GM23338 (cell line): ENCODE data around the gene RPL7A. TPM values are rescaled to one million over a fixed set of nuclear protein-coding genes. Genes with fewer than 3 reads are reported as not detected.

Experiments
- ATAC-seq: fragments of 200-7000 bp; cut with Tn5 transposase; 3 replicates; pipeline ENCODE4 v1.9.1; 2020
- DNase-seq: peaks from one replicate; pipeline ENCODE4 v3.0.0-alpha.2; 2015; ENCODE audit warnings: low spot score
- H2AFZ ChIP-seq: fragments of 200-600 bp; sonication (generic); 2 replicates; pipeline ENCODE4 v1.8.0; 2016; ENCODE audit warnings: antibody characterized with exemption, mild to moderate bottlenecking, moderate library complexity
- H3F3A ChIP-seq: fragments of 200-600 bp; sonication (generic); replicated peaks from 2 replicates; pipeline ENCODE4 v1.8.0; 2017; ENCODE audit warnings: antibody characterized with exemption, mixed run types, low read depth
- H3K27ac ChIP-seq: fragments of 200-600 bp; sonication (generic); 2 replicates; pipeline ENCODE4 v1.6.1; 2016; ENCODE audit warnings: low read depth
- H3K27me3 ChIP-seq: fragments of 200-600 bp; sonication (generic); 2 replicates; pipeline ENCODE4 v1.8.0; 2016; ENCODE audit warnings: mild to moderate bottlenecking, mixed run types, moderate library complexity; ENCODE audit not compliant: insufficient read depth
- H3K36me3 ChIP-seq: fragments of 200-600 bp; sonication (generic); 2 replicates; pipeline ENCODE4 v1.8.0; 2016; ENCODE audit warnings: mild to moderate bottlenecking; ENCODE audit not compliant: insufficient read depth
- H3K4me1 ChIP-seq: fragments of 200-600 bp; sonication (generic); 2 replicates; pipeline ENCODE4 v1.8.0; 2016; ENCODE audit warnings: mild to moderate bottlenecking, moderate library complexity; ENCODE audit not compliant: insufficient read depth
- H3K4me2 ChIP-seq: fragments of 200-600 bp; sonication (generic); 2 replicates; pipeline ENCODE4 v1.7.1; 2017; ENCODE audit warnings: mixed run types
- H3K4me3 ChIP-seq: fragments of 200-600 bp; sonication (generic); 2 replicates; pipeline ENCODE4 v1.6.1; 2016; ENCODE audit warnings: mixed run types
- H3K79me2 ChIP-seq: fragments of 200-600 bp; sonication (generic); replicated peaks from 2 replicates; pipeline ENCODE4 v1.8.0; 2017; ENCODE audit warnings: mild to moderate bottlenecking; ENCODE audit not compliant: insufficient read depth
- H3K9me2 ChIP-seq: fragments of 200-600 bp; sonication (generic); 2 replicates; pipeline ENCODE4 v1.8.0; 2017; ENCODE audit not compliant: insufficient read depth
- H4K20me1 ChIP-seq: fragments of 200-600 bp; sonication (generic); replicated peaks from 2 replicates; pipeline ENCODE4 v1.8.0; 2017; ENCODE audit warnings: mild to moderate bottlenecking; ENCODE audit not compliant: insufficient read depth
- H3K27ac Mint-ChIP-seq: 2 replicates; pipeline ENCODE4 v1.8.0; 2020; ENCODE audit warnings: inconsistent platforms, mild to moderate bottlenecking, moderate library complexity, mixed read lengths
- H3K27me3 Mint-ChIP-seq: 3 replicates; pipeline ENCODE4 v1.8.0; 2022; ENCODE audit warnings: low read depth, mild to moderate bottlenecking, moderate library complexity, mixed read lengths, inconsistent platforms; ENCODE audit not compliant: insufficient read depth, poor library complexity
- H3K36me3 Mint-ChIP-seq: 3 replicates; pipeline ENCODE4 v1.8.0; 2021; ENCODE audit warnings: low read depth, mild to moderate bottlenecking, inconsistent platforms, moderate library complexity, mixed read lengths
- H3K4me1 Mint-ChIP-seq: 3 replicates; pipeline ENCODE4 v1.8.0; 2020; ENCODE audit warnings: mild to moderate bottlenecking, inconsistent platforms, mixed read lengths
- H3K4me3 Mint-ChIP-seq: 3 replicates; pipeline ENCODE4 v1.8.0; 2021; ENCODE audit warnings: moderate library complexity, mild to moderate bottlenecking, inconsistent platforms, mixed read lengths
- H3K9me3 Mint-ChIP-seq: 3 replicates; pipeline ENCODE4 v1.8.0; 2020; ENCODE audit warnings: moderate library complexity, mild to moderate bottlenecking, inconsistent platforms, mixed read lengths
- CREB1 ChIP-seq: fragments of 250-450 bp; sonication (Bioruptor Pico); IDR thresholded peaks from 2 replicates; pipeline ENCODE4 v1.5.0; 2020; ENCODE audit warnings: low read depth, mild to moderate bottlenecking, moderate library complexity
- EZH2 ChIP-seq: fragments of 200-600 bp; sonication (generic); IDR thresholded peaks from one replicate; pipeline ENCODE4 v1.8.0; 2017; ENCODE audit warnings: antibody characterized with exemption, mild to moderate bottlenecking, low read depth; ENCODE audit not compliant: unreplicated experiment
- EZH2phosphoT487 ChIP-seq: fragments of 200-600 bp; sonication (generic); IDR thresholded peaks from one replicate; pipeline ENCODE4 v1.8.1; 2018; ENCODE audit warnings: antibody characterized with exemption; ENCODE audit not compliant: unreplicated experiment
- JUNB ChIP-seq: IDR thresholded peaks from one replicate; pipeline ENCODE4 v1.6.1; 2016; ENCODE audit warnings: antibody characterized with exemption; ENCODE audit not compliant: unreplicated experiment
- NANOG ChIP-seq: IDR thresholded peaks from 2 replicates; pipeline ENCODE4 v1.6.1; 2016; ENCODE audit warnings: antibody characterized with exemption, borderline replicate concordance
- POLR2AphosphoS5 ChIP-seq: IDR thresholded peaks from 2 replicates; pipeline ENCODE4 v1.6.1; 2016; ENCODE audit warnings: antibody characterized with exemption, low read depth
- STAT1 ChIP-seq: IDR thresholded peaks from one replicate; pipeline ENCODE4 v1.6.1; 2016; ENCODE audit warnings: antibody characterized with exemption; ENCODE audit not compliant: unreplicated experiment
- ZNF114 ChIP-seq: fragments of 250-450 bp; sonication (Bioruptor Pico); IDR thresholded peaks from 2 replicates; pipeline ENCODE4 v1.5.0; 2020; ENCODE audit warnings: mild to moderate bottlenecking, moderate library complexity
- ZNF331 ChIP-seq: fragments of 250-450 bp; sonication (Bioruptor Pico); IDR thresholded peaks from 2 replicates; pipeline ENCODE4 v1.5.0; 2020; ENCODE audit warnings: low read depth, mild to moderate bottlenecking, moderate library complexity
- polyA plus RNA-seq: library from polyadenylated mRNA; unstranded; fragments of >200 nt; fragmentation: Nextera tagmentation; extraction: Ambion mirVana; gene quantifications from 2 replicates; pipeline ENCODE4 v1.2.1, GENCODE V29; 2016
- total RNA-seq: library from RNA; depleted of rRNA; stranded (reverse); fragments of >200 nt; shearing (Covaris generic); gene quantifications from 2 replicates; pipeline ENCODE4 v1.2.3, GENCODE V29; 2014
- TF ChIP-seq, protein P1 (sequence below): IDR thresholded peaks from 2 replicates; pipeline ENCODE4 v1.6.1; 2016; ENCODE audit warnings: antibody characterized with exemption
- TF ChIP-seq, protein P2 (sequence below): fragments of 250-450 bp; sonication (Bioruptor Pico); IDR thresholded peaks from 2 replicates; pipeline ENCODE4 v1.5.0; 2020; ENCODE audit warnings: mild to moderate bottlenecking, moderate library complexity
- TF ChIP-seq, protein P3 (sequence below): IDR thresholded peaks from one replicate; pipeline ENCODE4 v1.6.1; 2018; ENCODE audit warnings: antibody characterized with exemption; ENCODE audit not compliant: unreplicated experiment

RPL7A gene
- total and polyA plus RNA-seq, 2 experiments from 2014 or later: 1,644 to 2,020 TPM

DNA sequence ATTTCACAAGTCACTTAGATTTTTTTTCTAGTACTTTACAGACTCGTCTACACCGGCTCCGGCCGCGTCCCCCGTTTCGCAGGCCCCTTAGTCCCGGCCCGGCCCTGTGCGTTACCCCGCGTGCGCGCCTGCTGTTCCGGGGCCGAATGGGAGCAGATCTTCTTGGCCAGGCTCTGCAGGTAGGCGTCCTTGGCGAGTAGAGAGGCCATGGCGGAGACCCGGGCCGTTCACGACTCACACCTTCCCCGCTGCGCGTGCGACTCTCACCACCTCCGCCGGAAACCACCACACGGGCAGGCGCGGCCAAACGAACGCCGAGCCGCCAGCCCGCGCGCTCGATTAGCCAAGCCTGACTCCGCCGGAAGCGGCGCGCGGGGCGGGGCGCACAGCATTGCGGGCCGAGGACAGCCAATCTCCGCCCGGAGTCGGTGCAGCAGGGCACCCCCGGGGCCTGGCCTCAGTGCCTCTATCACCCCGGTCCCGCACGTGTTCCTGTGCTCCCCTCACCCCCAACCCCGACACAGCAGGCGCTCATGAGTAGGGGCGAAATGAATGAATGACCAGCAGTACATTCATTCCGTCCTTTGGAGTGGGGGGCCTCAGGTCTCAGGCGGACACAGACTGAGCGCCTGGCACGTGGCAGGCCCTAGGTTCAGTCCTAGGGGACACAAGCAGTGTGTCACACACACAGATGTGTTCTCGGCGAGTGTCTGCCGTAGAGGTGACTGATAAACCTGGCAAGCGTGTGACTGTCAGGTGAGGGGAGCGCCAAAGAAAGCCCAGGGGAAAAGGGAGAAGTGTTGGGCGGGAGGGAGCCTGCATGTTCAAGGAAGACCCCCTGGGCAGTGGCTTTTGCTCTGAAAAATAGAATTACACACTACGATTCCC lies 11.8 kb upstream of the RPL7A start, which contains the start of gene SURF6 (continued):
- TF ChIP-seq STAT1 (no peak), CREB1 (CRISPR knock-in tag) (peak; percentile 65), EZH2phosphoT487 (no peak)
- TF ChIP-seq, protein P1, sequence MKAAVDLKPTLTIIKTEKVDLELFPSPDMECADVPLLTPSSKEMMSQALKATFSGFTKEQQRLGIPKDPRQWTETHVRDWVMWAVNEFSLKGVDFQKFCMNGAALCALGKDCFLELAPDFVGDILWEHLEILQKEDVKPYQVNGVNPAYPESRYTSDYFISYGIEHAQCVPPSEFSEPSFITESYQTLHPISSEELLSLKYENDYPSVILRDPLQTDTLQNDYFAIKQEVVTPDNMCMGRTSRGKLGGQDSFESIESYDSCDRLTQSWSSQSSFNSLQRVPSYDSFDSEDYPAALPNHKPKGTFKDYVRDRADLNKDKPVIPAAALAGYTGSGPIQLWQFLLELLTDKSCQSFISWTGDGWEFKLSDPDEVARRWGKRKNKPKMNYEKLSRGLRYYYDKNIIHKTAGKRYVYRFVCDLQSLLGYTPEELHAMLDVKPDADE: peak; percentile 95

DNA sequence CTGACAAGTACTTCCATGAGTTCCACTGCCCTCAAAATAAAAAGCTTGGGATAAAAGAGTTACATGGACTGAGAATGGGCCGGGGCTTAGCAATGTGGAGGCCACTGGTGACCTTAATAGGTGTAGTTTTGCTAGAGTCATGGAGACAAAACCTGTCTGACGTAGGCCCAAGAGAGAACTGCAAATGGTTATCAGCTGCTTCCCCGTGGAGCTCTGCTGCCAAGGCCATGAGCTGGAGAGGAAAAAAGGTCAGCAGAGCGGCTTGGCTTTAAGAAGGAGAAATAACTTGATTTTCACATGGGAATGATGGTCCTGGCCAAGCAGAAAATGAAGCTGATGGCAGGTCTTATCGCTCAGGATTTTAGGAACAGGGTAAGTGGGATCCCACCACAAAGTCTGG lies 8.4 kb upstream of the RPL7A start:
- Histone ChIP-seq H3K4me3 (no peak overlapping the region), H3K79me2 (peaks cover 13% of the 10 kb centered on the region), H3K4me2 (no peak overlapping the region), H3K4me1 (peaks cover 5% of the 10 kb centered on the region), H3K27ac (no peak overlapping the region), H3K9me2 (no peaks in the 10 kb centered on the region), H3K27me3 (no peaks in the 10 kb centered on the region), H3F3A (peaks cover 36% of the 10 kb centered on the region), H3K36me3 (peaks cover 21% of the 10 kb centered on the region), H2AFZ (no peak overlapping the region), H4K20me1 (peaks cover 12% of the 10 kb centered on the region)
- ATAC-seq (no peak), DNase-seq (no peak)
- Mint-ChIP-seq H3K27me3 (peaks cover 16% of the 10 kb centered on the region), H3K27ac (no peak overlapping the region), H3K9me3 (peaks cover 4% of the 10 kb centered on the region; the same call in 1 of the 3 replicates), H3K4me1 (peaks cover 11% of the 10 kb centered on the region), H3K36me3 (peaks cover 69% of the 10 kb centered on the region), H3K4me3 (no peak overlapping the region; the same call in 2 of the 3 replicates)
- TF ChIP-seq, protein P2, sequence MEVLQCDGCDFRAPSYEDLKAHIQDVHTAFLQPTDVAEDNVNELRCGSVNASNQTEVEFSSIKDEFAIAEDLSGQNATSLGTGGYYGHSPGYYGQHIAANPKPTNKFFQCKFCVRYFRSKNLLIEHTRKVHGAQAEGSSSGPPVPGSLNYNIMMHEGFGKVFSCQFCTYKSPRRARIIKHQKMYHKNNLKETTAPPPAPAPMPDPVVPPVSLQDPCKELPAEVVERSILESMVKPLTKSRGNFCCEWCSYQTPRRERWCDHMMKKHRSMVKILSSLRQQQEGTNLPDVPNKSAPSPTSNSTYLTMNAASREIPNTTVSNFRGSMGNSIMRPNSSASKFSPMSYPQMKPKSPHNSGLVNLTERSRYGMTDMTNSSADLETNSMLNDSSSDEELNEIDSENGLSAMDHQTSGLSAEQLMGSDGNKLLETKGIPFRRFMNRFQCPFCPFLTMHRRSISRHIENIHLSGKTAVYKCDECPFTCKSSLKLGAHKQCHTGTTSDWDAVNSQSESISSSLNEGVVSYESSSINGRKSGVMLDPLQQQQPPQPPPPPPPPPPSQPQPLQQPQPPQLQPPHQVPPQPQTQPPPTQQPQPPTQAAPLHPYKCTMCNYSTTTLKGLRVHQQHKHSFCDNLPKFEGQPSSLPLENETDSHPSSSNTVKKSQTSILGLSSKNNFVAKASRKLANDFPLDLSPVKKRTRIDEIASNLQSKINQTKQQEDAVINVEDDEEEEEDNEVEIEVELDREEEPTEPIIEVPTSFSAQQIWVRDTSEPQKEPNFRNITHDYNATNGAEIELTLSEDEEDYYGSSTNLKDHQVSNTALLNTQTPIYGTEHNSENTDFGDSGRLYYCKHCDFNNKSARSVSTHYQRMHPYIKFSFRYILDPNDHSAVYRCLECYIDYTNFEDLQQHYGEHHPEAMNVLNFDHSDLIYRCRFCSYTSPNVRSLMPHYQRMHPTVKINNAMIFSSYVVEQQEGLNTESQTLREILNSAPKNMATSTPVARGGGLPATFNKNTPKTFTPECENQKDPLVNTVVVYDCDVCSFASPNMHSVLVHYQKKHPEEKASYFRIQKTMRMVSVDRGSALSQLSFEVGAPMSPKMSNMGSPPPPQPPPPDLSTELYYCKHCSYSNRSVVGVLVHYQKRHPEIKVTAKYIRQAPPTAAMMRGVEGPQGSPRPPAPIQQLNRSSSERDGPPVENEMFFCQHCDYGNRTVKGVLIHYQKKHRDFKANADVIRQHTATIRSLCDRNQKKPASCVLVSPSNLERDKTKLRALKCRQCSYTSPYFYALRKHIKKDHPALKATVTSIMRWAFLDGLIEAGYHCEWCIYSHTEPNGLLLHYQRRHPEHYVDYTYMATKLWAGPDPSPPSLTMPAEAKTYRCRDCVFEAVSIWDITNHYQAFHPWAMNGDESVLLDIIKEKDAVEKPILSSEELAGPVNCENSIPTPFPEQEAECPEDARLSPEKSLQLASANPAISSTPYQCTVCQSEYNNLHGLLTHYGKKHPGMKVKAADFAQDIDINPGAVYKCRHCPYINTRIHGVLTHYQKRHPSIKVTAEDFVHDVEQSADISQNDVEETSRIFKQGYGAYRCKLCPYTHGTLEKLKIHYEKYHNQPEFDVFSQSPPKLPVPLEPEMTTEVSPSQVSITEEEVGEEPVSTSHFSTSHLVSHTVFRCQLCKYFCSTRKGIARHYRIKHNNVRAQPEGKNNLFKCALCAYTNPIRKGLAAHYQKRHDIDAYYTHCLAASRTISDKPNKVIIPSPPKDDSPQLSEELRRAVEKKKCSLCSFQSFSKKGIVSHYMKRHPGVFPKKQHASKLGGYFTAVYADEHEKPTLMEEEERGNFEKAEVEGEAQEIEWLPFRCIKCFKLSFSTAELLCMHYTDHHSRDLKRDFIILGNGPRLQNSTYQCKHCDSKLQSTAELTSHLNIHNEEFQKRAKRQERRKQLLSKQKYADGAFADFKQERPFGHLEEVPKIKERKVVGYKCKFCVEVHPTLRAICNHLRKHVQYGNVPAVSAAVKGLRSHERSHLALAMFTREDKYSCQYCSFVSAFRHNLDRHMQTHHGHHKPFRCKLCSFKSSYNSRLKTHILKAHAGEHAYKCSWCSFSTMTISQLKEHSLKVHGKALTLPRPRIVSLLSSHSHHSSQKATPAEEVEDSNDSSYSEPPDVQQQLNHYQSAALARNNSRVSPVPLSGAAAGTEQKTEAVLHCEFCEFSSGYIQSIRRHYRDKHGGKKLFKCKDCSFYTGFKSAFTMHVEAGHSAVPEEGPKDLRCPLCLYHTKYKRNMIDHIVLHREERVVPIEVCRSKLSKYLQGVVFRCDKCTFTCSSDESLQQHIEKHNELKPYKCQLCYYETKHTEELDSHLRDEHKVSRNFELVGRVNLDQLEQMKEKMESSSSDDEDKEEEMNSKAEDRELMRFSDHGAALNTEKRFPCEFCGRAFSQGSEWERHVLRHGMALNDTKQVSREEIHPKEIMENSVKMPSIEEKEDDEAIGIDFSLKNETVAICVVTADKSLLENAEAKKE (CRISPR knock-in tag): no peak
- no peak for TF ChIP-seq EZH2phosphoT487
- no peak for TF ChIP-seq ZNF114 (CRISPR knock-in tag)
- TF ChIP-seq JUNB: no peak
- no peak for TF ChIP-seq NANOG
- TF ChIP-seq, protein P3, sequence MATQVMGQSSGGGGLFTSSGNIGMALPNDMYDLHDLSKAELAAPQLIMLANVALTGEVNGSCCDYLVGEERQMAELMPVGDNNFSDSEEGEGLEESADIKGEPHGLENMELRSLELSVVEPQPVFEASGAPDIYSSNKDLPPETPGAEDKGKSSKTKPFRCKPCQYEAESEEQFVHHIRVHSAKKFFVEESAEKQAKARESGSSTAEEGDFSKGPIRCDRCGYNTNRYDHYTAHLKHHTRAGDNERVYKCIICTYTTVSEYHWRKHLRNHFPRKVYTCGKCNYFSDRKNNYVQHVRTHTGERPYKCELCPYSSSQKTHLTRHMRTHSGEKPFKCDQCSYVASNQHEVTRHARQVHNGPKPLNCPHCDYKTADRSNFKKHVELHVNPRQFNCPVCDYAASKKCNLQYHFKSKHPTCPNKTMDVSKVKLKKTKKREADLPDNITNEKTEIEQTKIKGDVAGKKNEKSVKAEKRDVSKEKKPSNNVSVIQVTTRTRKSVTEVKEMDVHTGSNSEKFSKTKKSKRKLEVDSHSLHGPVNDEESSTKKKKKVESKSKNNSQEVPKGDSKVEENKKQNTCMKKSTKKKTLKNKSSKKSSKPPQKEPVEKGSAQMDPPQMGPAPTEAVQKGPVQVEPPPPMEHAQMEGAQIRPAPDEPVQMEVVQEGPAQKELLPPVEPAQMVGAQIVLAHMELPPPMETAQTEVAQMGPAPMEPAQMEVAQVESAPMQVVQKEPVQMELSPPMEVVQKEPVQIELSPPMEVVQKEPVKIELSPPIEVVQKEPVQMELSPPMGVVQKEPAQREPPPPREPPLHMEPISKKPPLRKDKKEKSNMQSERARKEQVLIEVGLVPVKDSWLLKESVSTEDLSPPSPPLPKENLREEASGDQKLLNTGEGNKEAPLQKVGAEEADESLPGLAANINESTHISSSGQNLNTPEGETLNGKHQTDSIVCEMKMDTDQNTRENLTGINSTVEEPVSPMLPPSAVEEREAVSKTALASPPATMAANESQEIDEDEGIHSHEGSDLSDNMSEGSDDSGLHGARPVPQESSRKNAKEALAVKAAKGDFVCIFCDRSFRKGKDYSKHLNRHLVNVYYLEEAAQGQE: no peak
- TF ChIP-seq ZNF331 (CRISPR knock-in tag): no peak
- no peak for TF ChIP-seq CREB1 (CRISPR knock-in tag)
- no peak for TF ChIP-seq POLR2AphosphoS5
- TF ChIP-seq EZH2: no peak
- TF ChIP-seq, protein P1: no peak
